OCI-LY1 (cell line): Measurements from ENCODE around the gene MDM4.
A peak's percentile ranks its signal among the peaks of the same experiment; 100 is the strongest.
"Not testable (repeated sequence)": the region's sequence is repeated elsewhere in the genome, so short reads cannot be mapped to it uniquely, and the experiment has no call there.

ENCODE experiments used
- H2AFZ ChIP-seq: fragments of 200-600 bp; sonication (generic), shearing (Covaris generic); 2 replicates; pipeline ENCODE4 v1.6.0; 2014; ENCODE audit warnings: antibody characterized with exemption, mild to moderate bottlenecking, low read length
- H3F3A ChIP-seq: fragments of 200-600 bp; sonication (generic), shearing (Covaris generic); 2 replicates; pipeline ENCODE4 v1.6.0; 2014; ENCODE audit warnings: mild to moderate bottlenecking, antibody characterized with exemption, low read length, moderate library complexity; ENCODE audit not compliant: insufficient read depth
- H3K27ac ChIP-seq: fragments of 200-600 bp; sonication (generic); 2 replicates; pipeline ENCODE4 v1.5.1; 2014; ENCODE audit warnings: low read length, mixed run types, mild to moderate bottlenecking, low read depth; ENCODE audit not compliant: poor library complexity, severe bottlenecking
- H3K27me3 ChIP-seq: fragments of 200-600 bp; sonication (generic); 2 replicates; pipeline ENCODE4 v1.6.0; 2014; ENCODE audit warnings: antibody characterized with exemption, mild to moderate bottlenecking, low read length, moderate library complexity; ENCODE audit not compliant: insufficient read depth
- H3K36me3 ChIP-seq: fragments of 200-600 bp; sonication (generic); 2 replicates; pipeline ENCODE4 v1.6.1; 2014; ENCODE audit warnings: mild to moderate bottlenecking, antibody characterized with exemption, low read length, moderate library complexity, mixed read lengths; ENCODE audit not compliant: insufficient read depth
- H3K4me1 ChIP-seq: fragments of 200-600 bp; sonication (generic); 2 replicates; pipeline ENCODE4 v1.5.1; 2014; ENCODE audit warnings: mild to moderate bottlenecking, low read length, moderate library complexity; ENCODE audit not compliant: insufficient read depth, severe bottlenecking
- H3K4me2 ChIP-seq: fragments of 200-600 bp; sonication (generic), shearing (Covaris generic); 2 replicates; pipeline ENCODE4 v1.6.1; 2014; ENCODE audit warnings: low read length
- H3K4me3 ChIP-seq: fragments of 200-600 bp; sonication (generic); 2 replicates; pipeline ENCODE4 v1.5.1; 2014; ENCODE audit warnings: low read length, low read depth, mild to moderate bottlenecking, mixed read lengths; ENCODE audit not compliant: poor library complexity, severe bottlenecking
- H3K79me2 ChIP-seq: fragments of 200-600 bp; shearing (Covaris generic); 2 replicates; pipeline ENCODE4 v1.6.1; 2016; ENCODE audit warnings: mixed run types, low read length, mixed read lengths; ENCODE audit not compliant: insufficient read depth
- H3K9ac ChIP-seq: fragments of 200-600 bp; sonication (generic), shearing (Covaris generic); 2 replicates; pipeline ENCODE4 v1.6.1; 2014; ENCODE audit warnings: mild to moderate bottlenecking, low read length, mixed read lengths
- H3K9me2 ChIP-seq: fragments of 200-600 bp; sonication (generic), shearing (Covaris generic); 2 replicates; pipeline ENCODE4 v1.6.1; 2014; ENCODE audit warnings: low read depth, mild to moderate bottlenecking, low read length, mixed read lengths
- H3K9me3 ChIP-seq: fragments of 200-600 bp; shearing (Covaris generic); 2 replicates; pipeline ENCODE4 v1.6.1; 2014; ENCODE audit warnings: low read length, mixed read lengths
- H4K20me1 ChIP-seq: fragments of 200-600 bp; sonication (generic), shearing (Covaris generic); 2 replicates; pipeline ENCODE4 v1.6.0; 2016; ENCODE audit warnings: mild to moderate bottlenecking, low read length; ENCODE audit not compliant: insufficient read depth
- EZH2 ChIP-seq: fragments of 200-600 bp; sonication (generic), shearing (Covaris generic); IDR thresholded peaks from 2 replicates; pipeline ENCODE4 v1.8.0; 2017; ENCODE audit warnings: borderline replicate concordance, mixed run types, mild to moderate bottlenecking, antibody characterized with exemption, low read length, moderate library complexity, mixed read lengths
- TF ChIP-seq, protein P1 (sequence below): fragments of 200-600 bp; sonication (generic), shearing (Covaris generic); IDR thresholded peaks from 2 replicates; pipeline ENCODE4 v1.5.1; 2017; ENCODE audit warnings: mild to moderate bottlenecking, antibody characterized with exemption, low read length, moderate library complexity, mixed read lengths

Gene MDM4

GRCh38 chr1:204483791-204484190 is 32.4 kb upstream of the MDM4 start:
- Histone ChIP-seq H3K4me3 (peak overlapping the region; percentile 16), H3K27ac (peak overlapping the region; percentile 99), H3K4me2 (peak overlapping the region; percentile 25; the same call in 1 of the 2 replicates), H3K36me3 (peaks cover 44% of the 10 kb centered on the region), H4K20me1 (no peaks in the 10 kb centered on the region), H3K4me1 (peaks cover 76% of the 10 kb centered on the region), H3K9ac (no peak overlapping the region), H3K27me3 (no peaks in the 10 kb centered on the region), H3K79me2 (peaks cover 48% of the 10 kb centered on the region), H3K9me2 (no peaks in the 10 kb centered on the region), H3K9me3 (no peaks in the 10 kb centered on the region), H3F3A (no peaks in the 10 kb centered on the region), H2AFZ (no peak overlapping the region)
- TF ChIP-seq EZH2, result no peak
- TF ChIP-seq, protein P1, sequence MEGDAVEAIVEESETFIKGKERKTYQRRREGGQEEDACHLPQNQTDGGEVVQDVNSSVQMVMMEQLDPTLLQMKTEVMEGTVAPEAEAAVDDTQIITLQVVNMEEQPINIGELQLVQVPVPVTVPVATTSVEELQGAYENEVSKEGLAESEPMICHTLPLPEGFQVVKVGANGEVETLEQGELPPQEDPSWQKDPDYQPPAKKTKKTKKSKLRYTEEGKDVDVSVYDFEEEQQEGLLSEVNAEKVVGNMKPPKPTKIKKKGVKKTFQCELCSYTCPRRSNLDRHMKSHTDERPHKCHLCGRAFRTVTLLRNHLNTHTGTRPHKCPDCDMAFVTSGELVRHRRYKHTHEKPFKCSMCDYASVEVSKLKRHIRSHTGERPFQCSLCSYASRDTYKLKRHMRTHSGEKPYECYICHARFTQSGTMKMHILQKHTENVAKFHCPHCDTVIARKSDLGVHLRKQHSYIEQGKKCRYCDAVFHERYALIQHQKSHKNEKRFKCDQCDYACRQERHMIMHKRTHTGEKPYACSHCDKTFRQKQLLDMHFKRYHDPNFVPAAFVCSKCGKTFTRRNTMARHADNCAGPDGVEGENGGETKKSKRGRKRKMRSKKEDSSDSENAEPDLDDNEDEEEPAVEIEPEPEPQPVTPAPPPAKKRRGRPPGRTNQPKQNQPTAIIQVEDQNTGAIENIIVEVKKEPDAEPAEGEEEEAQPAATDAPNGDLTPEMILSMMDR, result no peak

- not testable (repeated sequence) for H3K4me2 ChIP-seq
- H3K79me2 ChIP-seq, result peaks cover 65% of the 10 kb centered on the region
Observed at GRCh38 chr1:204486513-204487255, 29.5 kb upstream of the MDM4 start.

DNA sequence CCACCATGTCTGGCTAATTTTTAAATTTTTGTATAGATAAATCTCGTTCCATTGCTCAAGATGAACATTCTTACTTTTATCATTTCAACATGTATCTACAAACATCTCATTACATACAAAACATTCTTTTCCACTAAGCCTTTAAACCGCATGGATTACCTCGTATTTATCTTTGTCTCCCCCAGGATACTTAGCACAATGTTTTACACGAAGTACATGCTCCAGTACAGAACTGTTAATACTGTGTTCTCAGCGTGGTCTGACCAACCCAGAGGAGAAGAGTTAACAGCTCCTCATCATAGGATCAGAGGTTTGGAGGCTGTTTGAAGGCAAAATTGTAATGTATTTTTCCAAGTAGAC is 29.0 kb upstream of the MDM4 start:
- no peaks in the 10 kb centered on the region for H4K20me1 ChIP-seq
- H3K4me2 ChIP-seq, result no peak overlapping the region
- H3K79me2 ChIP-seq, result peaks cover 71% of the 10 kb centered on the region

More at GRCh38 chr1:204486513-204487255, 29.5 kb upstream of the MDM4 start:
- not testable (repeated sequence) for H4K20me1 ChIP-seq, H3K27me3 ChIP-seq, H3K9me2 ChIP-seq, H3K4me3 ChIP-seq, H2AFZ ChIP-seq, H3F3A ChIP-seq, H3K9ac ChIP-seq, H3K27ac ChIP-seq, H3K9me3 ChIP-seq
- Histone ChIP-seq H3K4me1 (peaks cover 62% of the 10 kb centered on the region), H3K36me3 (peaks cover 52% of the 10 kb centered on the region)

More for the DNA sequence above, 29.0 kb upstream of the MDM4 start:
- Histone ChIP-seq H3K9me2 (no peaks in the 10 kb centered on the region), H3F3A (no peaks in the 10 kb centered on the region), H2AFZ (no peak overlapping the region), H3K27me3 (no peaks in the 10 kb centered on the region), H3K4me3 (no peak overlapping the region), H3K9ac (no peak overlapping the region), H3K36me3 (peaks cover 54% of the 10 kb centered on the region), H3K4me1 (peaks cover 62% of the 10 kb centered on the region), H3K27ac (no peak overlapping the region), H3K9me3 (no peaks in the 10 kb centered on the region)
- TF ChIP-seq, protein P1, result no peak
- TF ChIP-seq EZH2, result no peak
